ENCODE results near the gene ATP2B1.

DNA sequence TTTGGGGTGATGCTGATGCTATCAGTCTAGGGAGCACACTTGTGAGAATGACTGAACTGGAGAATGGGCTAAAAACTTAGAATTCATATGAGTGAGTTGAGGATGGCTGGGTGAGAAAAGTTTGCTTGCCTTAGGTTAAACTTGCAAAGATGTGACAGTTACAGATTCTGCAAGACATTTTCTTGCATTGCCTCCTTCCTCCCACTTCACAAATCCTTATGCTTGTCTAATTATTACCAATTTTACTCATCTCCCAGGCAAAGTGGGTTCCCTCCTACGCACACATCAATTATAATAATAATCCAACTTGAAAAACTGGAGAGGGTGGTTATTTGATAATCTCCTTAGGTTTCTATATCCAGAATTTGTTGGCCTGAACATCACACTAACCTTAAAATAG, 50.9 kb downstream of the ATP2B1 start:
- TF ChIP-seq GATA3 (IDR thresholded peaks at IDR 0.05; ENCODE audit: low read depth, low read length), result no peak
- TF ChIP-seq GATA2 (IDR thresholded peaks at IDR 0.05; ENCODE audit: low read depth, low read length), result no peak

Measured in SH-SY5Y (cell line).